Mononuclear cell (primary cell): ENCODE measurements around the gene CACNA1E. TPM values are rescaled to one million over a fixed set of nuclear protein-coding genes. Genes with fewer than 3 reads are reported as not detected.

Experiments used
- H3K27me3 ChIP-seq: 2 replicates; pipeline ENCODE4 v1.6.0; 2011; ENCODE audit warnings: low read length, control low read depth; ENCODE audit not compliant: insufficient read depth
- H3K4me1 ChIP-seq: 2 replicates; pipeline ENCODE4 v1.5.1; 2011; ENCODE audit warnings: mild to moderate bottlenecking, low read length, control low read depth; ENCODE audit not compliant: insufficient read depth
- H3K4me3 ChIP-seq: 2 replicates; pipeline ENCODE4 v1.5.1; 2011; ENCODE audit warnings: mild to moderate bottlenecking, low read length, moderate library complexity
- H3K9me3 ChIP-seq: 2 replicates; pipeline ENCODE4 v1.5.1; 2011; ENCODE audit warnings: low read depth, mild to moderate bottlenecking, control low read depth, low read length
- total RNA-seq: library from RNA; depleted of rRNA; stranded (reverse); fragments of >200 nt; gene quantifications from one replicate; pipeline ENCODE4 v1.2.3, GENCODE V29; 2012

Gene CACNA1E
- total RNA-seq, result under 0.01 TPM

GRCh38 chr1:181483285-181484195, at the start of gene CACNA1E:
Gene CACNA1E, plus strand, starts transcription at chr1:181483517. Its CDS starts 228 bp downstream, at chr1:181483745.
- peak within 1 kb of the TSS; percentile 19 for H3K4me3 ChIP-seq
- H3K9me3 ChIP-seq, result no peaks in the 10 kb centered on the region
- no peaks in the 10 kb centered on the region for H3K4me1 ChIP-seq
- peaks cover 81% of the 10 kb centered on the region for H3K27me3 ChIP-seq

DNA sequence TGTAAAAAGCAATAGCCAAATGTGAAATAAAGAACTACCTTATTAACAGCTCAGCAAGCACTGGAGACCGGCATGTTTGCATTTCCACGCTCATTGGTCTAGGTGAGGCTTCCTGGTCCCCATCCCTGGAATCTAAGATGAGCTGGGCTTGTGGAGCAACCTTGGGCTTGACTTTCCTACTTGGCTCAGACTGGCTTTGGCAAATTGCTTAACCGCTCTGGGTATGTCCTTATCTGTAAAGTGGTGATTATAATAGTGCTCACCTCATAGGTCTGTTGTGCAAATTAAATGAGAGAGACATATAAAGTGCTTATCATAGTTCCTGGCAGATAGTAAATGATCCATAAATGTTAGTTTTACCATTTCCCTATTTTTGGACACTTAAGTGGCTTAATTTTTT, 49.4 kb upstream of the CACNA1E start:
- Histone ChIP-seq H3K27me3 (peaks cover 3% of the 10 kb centered on the region), H3K4me1 (no peaks in the 10 kb centered on the region), H3K9me3 (no peaks in the 10 kb centered on the region), H3K4me3 (no peak overlapping the region)

DNA sequence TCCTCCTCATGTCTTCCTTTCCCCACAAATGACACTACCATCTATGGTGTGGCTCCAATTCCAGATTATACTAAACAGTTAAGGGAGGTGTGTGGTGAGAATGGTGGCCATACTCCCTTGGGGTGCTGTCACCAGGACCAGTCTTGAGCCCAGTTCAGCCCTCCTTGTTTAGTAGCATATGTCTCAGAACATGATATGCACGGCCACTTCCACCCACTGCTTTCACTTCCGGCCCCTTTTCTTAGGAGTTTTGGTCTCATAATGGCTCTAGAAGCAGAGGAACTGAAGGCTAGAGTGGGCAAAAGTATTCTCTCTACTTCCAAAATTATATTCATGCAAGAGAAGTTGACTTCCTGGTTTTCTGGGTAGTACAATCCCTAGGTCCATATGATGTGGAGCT, 45.3 kb upstream of the CACNA1E start:
- Histone ChIP-seq H3K4me3 (no peak overlapping the region), H3K4me1 (no peaks in the 10 kb centered on the region), H3K9me3 (no peaks in the 10 kb centered on the region), H3K27me3 (peaks cover 3% of the 10 kb centered on the region)

DNA sequence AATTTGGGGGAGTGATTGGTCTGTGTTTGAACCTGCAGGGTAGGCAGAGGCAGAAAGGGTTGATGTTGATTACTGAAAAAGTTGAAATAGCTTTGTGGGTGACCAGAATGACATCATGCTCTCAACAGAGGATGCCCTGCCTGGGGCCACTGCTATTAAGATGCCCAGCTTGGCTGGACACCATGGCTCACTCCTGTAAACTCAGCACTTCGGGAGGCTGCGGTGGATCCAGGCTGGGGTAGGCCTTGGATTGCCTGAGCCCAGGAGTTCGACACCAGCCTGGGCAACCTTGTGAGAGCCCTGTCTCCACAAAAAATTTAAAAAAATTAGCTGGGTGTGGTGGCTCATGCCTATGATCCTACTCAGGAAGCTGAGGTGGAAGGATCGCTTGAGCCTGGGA, 42.8 kb upstream of the CACNA1E start:
- H3K27me3 ChIP-seq, result peaks cover 3% of the 10 kb centered on the region
- no peaks in the 10 kb centered on the region for H3K4me1 ChIP-seq
- H3K4me3 ChIP-seq, result no peak overlapping the region
- H3K9me3 ChIP-seq, result no peaks in the 10 kb centered on the region

DNA sequence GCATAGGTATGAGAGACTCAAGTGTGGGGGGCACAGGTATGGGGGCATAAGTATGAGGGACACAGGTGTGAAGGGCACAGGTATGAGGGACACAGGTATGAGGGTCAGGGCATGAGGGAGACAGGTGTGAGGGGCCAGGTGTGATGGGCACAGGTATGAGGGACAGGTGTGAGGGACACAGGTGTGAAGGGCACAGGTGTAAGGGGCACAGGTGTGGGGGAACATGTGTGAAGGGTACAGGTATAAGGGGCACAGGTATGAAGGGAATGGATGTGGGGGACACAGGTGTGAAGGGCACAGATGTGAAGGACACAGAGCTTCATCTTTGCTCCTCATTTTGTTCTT, 41.2 kb upstream of the CACNA1E start:
- Histone ChIP-seq H3K4me1 (no peaks in the 10 kb centered on the region), H3K27me3 (peaks cover 3% of the 10 kb centered on the region), H3K9me3 (no peaks in the 10 kb centered on the region), H3K4me3 (no peak overlapping the region)

GRCh38 chr1:181443231-181443853, 40.0 kb upstream of the CACNA1E start:
- Histone ChIP-seq H3K27me3 (no peaks in the 10 kb centered on the region), H3K4me3 (no peak overlapping the region), H3K4me1 (no peaks in the 10 kb centered on the region), H3K9me3 (no peaks in the 10 kb centered on the region)

DNA sequence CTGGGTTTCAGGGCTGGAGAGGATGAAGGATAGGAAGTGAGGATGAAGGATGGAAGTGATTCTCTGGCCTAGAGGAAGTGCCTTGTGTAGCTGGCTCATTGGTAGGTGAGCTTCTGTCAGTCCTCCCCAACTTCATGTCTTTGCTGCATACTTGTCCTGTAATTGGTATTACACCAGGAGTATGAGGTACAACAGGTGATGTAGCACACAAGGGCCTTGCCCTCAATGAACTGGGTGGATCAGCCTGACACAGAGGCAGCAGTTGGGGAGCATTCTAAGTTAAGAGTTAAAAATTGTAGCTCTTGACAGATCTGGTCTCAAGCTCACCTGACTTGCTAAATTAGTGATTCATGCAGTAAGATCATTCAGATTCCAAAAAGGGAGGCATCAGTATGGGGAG, 37.9 kb upstream of the CACNA1E start:
- H3K4me3 ChIP-seq, result no peak overlapping the region
- H3K4me1 ChIP-seq, result no peaks in the 10 kb centered on the region
- no peaks in the 10 kb centered on the region for H3K9me3 ChIP-seq
- no peaks in the 10 kb centered on the region for H3K27me3 ChIP-seq

DNA sequence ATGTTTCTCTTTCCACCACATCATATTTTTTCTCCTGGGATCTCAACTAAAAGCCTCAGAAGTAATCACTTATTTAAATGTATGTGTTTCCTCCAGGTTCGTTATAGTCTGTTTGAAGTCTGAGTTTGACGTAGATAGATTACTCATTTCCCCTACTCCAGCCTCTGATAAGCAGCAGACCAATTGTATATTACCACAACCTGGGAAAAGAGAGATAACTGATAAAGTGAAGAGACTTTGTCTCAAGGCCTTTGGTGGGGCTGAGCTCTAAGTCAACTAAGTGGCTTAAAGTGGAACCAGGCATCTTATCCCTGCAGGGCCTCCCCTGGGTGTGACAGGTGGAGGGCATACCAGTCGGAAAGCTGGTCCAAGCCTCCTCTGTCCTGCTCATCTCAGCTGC, 34.9 kb upstream of the CACNA1E start:
- no peak overlapping the region for H3K4me3 ChIP-seq
- H3K9me3 ChIP-seq, result no peaks in the 10 kb centered on the region
- H3K27me3 ChIP-seq, result no peaks in the 10 kb centered on the region
- no peaks in the 10 kb centered on the region for H3K4me1 ChIP-seq

DNA sequence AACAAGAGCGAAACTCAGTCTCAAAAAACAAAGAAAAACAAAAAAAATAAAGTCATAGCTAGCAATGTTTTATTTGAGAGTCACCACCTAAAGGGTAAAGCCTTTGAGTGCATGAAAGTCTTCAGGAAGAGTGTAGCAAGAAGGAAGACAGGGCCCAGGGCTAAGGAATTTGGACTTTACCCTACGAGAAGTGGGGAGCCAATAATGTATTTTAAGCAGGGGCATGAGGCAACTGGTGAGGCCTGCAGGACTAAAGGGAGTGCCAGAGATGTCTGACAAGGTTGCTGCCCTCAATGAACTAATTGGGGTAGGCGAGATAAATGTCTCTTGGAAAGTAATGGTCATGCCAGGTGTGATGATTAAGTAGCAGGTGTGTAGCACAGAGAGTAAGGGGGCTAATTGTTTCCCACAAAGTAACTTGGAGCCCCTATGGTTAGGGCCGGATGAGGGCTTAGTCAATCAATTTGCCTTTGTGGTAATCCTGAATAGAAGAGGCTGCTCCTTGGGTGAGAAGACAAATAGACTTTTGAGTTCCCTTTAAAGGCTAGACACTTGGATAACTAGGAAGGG, 31.6 kb upstream of the CACNA1E start:
- H3K4me1 ChIP-seq, result no peaks in the 10 kb centered on the region
- H3K9me3 ChIP-seq, result no peaks in the 10 kb centered on the region
- H3K27me3 ChIP-seq, result no peaks in the 10 kb centered on the region
- no peak overlapping the region for H3K4me3 ChIP-seq

DNA sequence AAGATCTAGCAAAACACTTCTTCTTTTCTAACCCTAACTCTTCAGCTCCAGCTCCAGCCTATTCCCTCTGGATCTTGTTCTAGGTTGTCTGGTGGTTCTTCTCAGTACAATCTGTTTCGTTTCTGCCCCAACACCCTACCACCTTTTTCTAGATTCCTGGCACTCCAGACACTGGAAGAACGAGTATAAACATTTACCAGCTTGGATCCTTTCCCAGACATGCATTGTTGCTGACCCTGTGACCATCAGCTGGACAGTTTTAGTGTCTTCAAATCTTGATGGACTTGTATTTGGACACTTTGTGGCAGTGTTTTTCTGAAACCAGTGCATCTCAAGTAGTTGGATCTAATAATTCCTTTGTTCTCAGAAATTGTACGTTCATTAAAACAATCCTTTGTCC, 30.6 kb upstream of the CACNA1E start:
- Histone ChIP-seq H3K9me3 (no peaks in the 10 kb centered on the region), H3K4me3 (no peak overlapping the region), H3K4me1 (no peaks in the 10 kb centered on the region), H3K27me3 (no peaks in the 10 kb centered on the region)

- no peaks in the 10 kb centered on the region for H3K9me3 ChIP-seq
- no peak overlapping the region for H3K4me3 ChIP-seq
- H3K4me1 ChIP-seq, result no peaks in the 10 kb centered on the region
- no peaks in the 10 kb centered on the region for H3K27me3 ChIP-seq
These were observed 29.6 kb upstream of the CACNA1E start for GRCh38 chr1:181453541-181454201.

DNA sequence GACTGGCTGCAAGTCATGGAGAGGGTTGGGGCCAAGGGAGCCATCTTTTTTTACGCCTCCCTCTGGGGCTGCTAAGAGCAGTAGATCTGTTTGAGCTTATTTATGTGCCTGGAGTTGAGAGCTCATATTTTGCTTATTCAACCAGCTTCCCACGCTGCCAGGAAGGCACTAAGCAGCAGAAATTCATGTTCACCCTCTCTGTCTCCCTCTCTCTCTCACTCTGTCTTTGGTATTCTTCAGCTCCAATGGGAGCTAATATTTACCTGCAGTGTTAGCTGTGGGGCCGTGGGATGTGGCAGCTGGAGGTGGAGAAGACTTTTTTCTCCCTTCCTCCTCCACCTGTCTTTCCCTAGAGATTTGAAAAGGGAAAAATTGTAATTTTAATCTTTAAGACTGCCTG, 26.8 kb upstream of the CACNA1E start:
- no peak overlapping the region for H3K4me3 ChIP-seq
- H3K9me3 ChIP-seq, result no peaks in the 10 kb centered on the region
- H3K4me1 ChIP-seq, result no peaks in the 10 kb centered on the region

DNA sequence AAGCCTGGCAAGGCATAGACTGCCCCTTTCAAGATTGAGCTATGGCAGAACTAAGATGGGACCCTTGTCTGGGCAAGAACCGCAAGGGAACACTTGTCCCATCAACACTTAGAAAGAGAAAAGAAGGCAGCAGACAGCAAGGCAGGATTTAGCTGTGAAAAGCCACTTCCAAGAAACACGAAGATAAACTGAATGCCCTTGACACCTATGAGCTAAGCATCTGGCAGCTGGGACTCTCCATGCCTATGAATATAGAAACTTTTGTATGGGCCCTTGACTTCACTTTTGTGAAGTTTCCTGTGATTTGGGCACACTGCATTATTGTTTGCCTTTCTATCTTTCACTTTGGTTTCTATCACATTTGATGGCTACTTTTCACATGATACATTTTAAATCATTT, 24.9 kb upstream of the CACNA1E start:
- Histone ChIP-seq H3K4me1 (no peaks in the 10 kb centered on the region), H3K27me3 (peaks cover 3% of the 10 kb centered on the region), H3K9me3 (no peaks in the 10 kb centered on the region), H3K4me3 (no peak overlapping the region)

More for the DNA sequence above, 26.8 kb upstream of the CACNA1E start:
- no peaks in the 10 kb centered on the region for H3K27me3 ChIP-seq

- Histone ChIP-seq H3K27me3 (peaks cover 3% of the 10 kb centered on the region), H3K9me3 (no peaks in the 10 kb centered on the region), H3K4me1 (no peaks in the 10 kb centered on the region), H3K4me3 (no peak overlapping the region)
These were observed 24.2 kb upstream of the CACNA1E start for GRCh38 chr1:181459067-181459466.

DNA sequence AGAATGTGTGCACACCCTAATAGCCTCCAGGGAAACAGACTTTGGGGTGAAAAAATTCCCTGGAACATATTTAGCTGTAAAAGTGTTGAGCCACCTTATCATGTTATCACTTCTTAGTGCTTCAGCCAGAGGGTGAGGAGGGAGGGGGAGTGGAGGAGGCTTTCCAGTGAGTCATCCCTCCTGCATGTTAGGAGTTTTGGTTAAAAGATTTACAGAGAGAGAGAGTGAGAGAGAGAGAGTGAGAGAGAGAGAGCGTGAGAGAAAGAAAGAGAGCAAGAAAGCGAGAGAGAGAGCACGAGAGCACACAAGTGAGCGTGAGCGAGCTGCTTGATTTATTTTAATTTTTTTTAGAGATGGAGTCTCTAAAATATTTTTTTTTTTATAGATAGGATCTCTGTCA, 13.5 kb upstream of the CACNA1E start:
- H3K4me1 ChIP-seq, result no peaks in the 10 kb centered on the region
- H3K27me3 ChIP-seq, result peaks cover 2% of the 10 kb centered on the region
- no peaks in the 10 kb centered on the region for H3K9me3 ChIP-seq
- no peak overlapping the region for H3K4me3 ChIP-seq
